Measurements from ENCODE around the gene BGLAP. TPM values are rescaled to one million over a fixed set of nuclear protein-coding genes. Genes with fewer than 3 reads are reported as not detected.
A peak's percentile ranks its signal among the peaks of the same experiment; 100 is the strongest.

BGLAP gene
- total RNA-seq, 1 experiment from 2014 or later: 2.3 TPM

GRCh38 chr1:156244712-156245111 is 2.7 kb downstream of the BGLAP start:
- POLR2A ChIA-PET: interaction anchor here (0.6 kb wide), 1 partner anchor 104 kb away, joined by 4 read pairs; no protein-coding TSS in a partner anchor

More at GRCh38 chr1:156244712-156245111, 2.7 kb downstream of the BGLAP start:
- TF ChIP-seq ETV6 (CRISPR knock-in tag; IDR thresholded peaks at IDR 0.05) (no peak), PRRX2 (CRISPR knock-in tag; IDR thresholded peaks at IDR 0.05) (no peak), SMAD3 (CRISPR knock-in tag; IDR thresholded peaks at IDR 0.05; ENCODE audit: borderline replicate concordance) (no peak), ARID4B (CRISPR knock-in tag; IDR thresholded peaks at IDR 0.05; ENCODE audit: borderline replicate concordance) (no peak), HMGA2 (CRISPR knock-in tag; IDR thresholded peaks at IDR 0.05) (no peak), USF1 (CRISPR knock-in tag; IDR thresholded peaks at IDR 0.05) (no peak), MXD4 (CRISPR knock-in tag; IDR thresholded peaks at IDR 0.05; ENCODE audit: borderline replicate concordance) (no peak), ZNF121 (CRISPR knock-in tag; IDR thresholded peaks at IDR 0.05) (no peak), NR3C1 (CRISPR knock-in tag; conservative IDR thresholded peaks at IDR 0.05; ENCODE audit: low read depth) (no peak), IRF1 (CRISPR knock-in tag; IDR thresholded peaks at IDR 0.05) (no peak), ZSCAN18 (CRISPR knock-in tag; IDR thresholded peaks at IDR 0.05) (no peak), ATF3 (CRISPR knock-in tag; conservative IDR thresholded peaks at IDR 0.05) (no peak), TP53 (CRISPR knock-in tag; IDR thresholded peaks at IDR 0.05) (no peak)
- ATAC-seq (no peak), DNase-seq (ENCODE audit: low spot score) (no peak)
- Mint-ChIP-seq H3K36me3 (peaks cover 9% of the 10 kb centered on the region; the same call in 1 of the 2 replicates), H3K4me1 (peaks cover 22% of the 10 kb centered on the region), H3K4me3 (peak overlapping the region; percentile 74), H3K27ac (peak overlapping the region; percentile 19; the same call in 1 of the 2 replicates), H3K27me3 (ENCODE audit: low read depth) (peaks cover 4% of the 10 kb centered on the region), H3K9me3 (no peaks in the 10 kb centered on the region)
- CTCF ChIA-PET: interaction anchor here (0.7 to 5.1 kb wide), 6 partner anchors 15 to 115 kb away, joined by 3 to 84 read pairs (median 4); no protein-coding TSS in a partner anchor

Measured in WTC11 (cell line).